AG04449 (cell line): Measurements from ENCODE around the gene MISP.

Source experiments
- CTCF ChIA-PET: fragments of 350-600 bp; formaldehyde crosslinking; extraction: SDS; loops from one replicate; lab custom pipeline; 2021; ENCODE audit warnings: antibody characterized with exemption; lab: Yijun Ruan, JAX
- POLR2A ChIA-PET: fragments of 400-600, 350-600 bp; formaldehyde crosslinking; extraction: SDS; loops from one replicate; lab custom pipeline; 2020; ENCODE audit warnings: antibody characterized with exemption, inconsistent platforms; lab: Yijun Ruan, JAX
- DNase-seq: peaks from one replicate; pipeline ENCODE4 v3.0.0-alpha.2; 2010; ENCODE audit warnings: low read depth, low spot score
- H3K4me3 ChIP-seq: 2 replicates; pipeline ENCODE4 v1.5.1; 2011; ENCODE audit warnings: low read depth, mild to moderate bottlenecking, control low read depth, low read length
- CTCF ChIP-seq: IDR thresholded peaks from one replicate; pipeline ENCODE4 v1.5.1; 2011; ENCODE audit warnings: mild to moderate bottlenecking, moderate library complexity, low read length, control low read depth, inconsistent platforms; ENCODE audit not compliant: insufficient read depth; ENCODE audit errors: missing control alignments

MISP gene

GRCh38 chr19:746208-746819 is 4.6 kb upstream of the MISP start:
- no peak for TF ChIP-seq CTCF
- CTCF ChIA-PET: interaction anchor here (1.0 kb wide), 1 partner anchor 9 kb away, joined by 5 read pairs; no protein-coding TSS in a partner anchor

DNA sequence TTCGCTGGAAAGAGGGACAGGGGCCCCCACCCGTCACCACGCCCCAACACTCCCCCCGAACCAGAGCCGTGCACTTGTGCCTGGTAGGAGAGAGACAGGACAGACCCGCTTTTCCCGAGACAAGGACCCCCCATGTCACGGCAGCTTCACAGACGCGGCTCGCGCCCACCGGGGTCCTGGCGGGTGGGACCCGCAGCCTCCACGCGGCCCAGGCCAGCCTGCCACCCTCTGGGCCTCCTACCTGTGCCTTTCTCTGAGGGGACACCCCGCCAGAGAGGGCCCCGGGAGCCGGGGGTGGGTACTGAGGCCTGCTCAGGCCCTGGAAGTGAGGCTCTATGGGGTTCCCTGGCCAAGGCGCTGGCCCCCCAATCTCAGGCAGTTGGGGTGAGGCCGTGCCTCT is 4.0 kb upstream of the MISP start:
- DNase-seq: no peak
- ChIA-PET CTCF (interaction anchor here (1.3 to 1.9 kb wide), 2 partner anchors 10 to 13 kb away, joined by 3 to 7 read pairs; no protein-coding TSS in a partner anchor), POLR2A (no interaction called here)
- no peak for TF ChIP-seq CTCF
- no peak overlapping the region for H3K4me3 ChIP-seq

More at GRCh38 chr19:746208-746819, 4.6 kb upstream of the MISP start:
- H3K4me3 ChIP-seq: no peak overlapping the region
- POLR2A ChIA-PET: no interaction called here
- DNase-seq: no peak

GRCh38 chr19:747432-748273 is 3.3 kb upstream of the MISP start:
- ChIA-PET CTCF (interaction anchor here (0.5 to 1.9 kb wide), 3 partner anchors 10 to 15 kb away, joined by 3 to 7 read pairs (median 3); no protein-coding TSS in a partner anchor), POLR2A (no interaction called here)
- no peak for DNase-seq
- no peak for TF ChIP-seq CTCF
- no peak overlapping the region for H3K4me3 ChIP-seq

DNA sequence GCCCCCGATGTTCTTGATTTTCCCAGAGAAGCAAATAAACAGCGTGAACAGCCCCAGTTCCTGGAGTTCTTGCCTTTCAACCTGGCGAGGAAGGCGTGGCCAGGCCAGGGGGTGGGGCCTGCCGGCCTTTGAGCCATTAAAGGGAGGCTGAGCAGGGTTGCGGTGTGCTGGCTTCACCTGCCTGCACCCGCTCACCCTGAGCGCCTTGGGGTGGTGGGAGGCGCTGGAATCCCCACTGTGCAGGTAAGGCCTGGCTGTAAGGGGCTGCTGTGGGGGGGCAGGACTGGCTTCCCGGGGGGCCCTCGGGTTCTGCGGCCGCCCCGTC is 2.7 kb upstream of the MISP start:
- no peak for TF ChIP-seq CTCF
- CTCF ChIA-PET: interaction anchor here (1.3 to 1.9 kb wide), 2 partner anchors 11 to 14 kb away, joined by 3 to 7 read pairs; no protein-coding TSS in a partner anchor
- no peak overlapping the region for H3K4me3 ChIP-seq
- DNase-seq: no peak
- POLR2A ChIA-PET: no interaction called here

- H3K4me3 ChIP-seq: no peak overlapping the region
- no peak for TF ChIP-seq CTCF
- no peak for DNase-seq
- CTCF ChIA-PET: interaction anchor here (1.0 to 1.4 kb wide), 2 partner anchors 13 to 221 kb away, joined by 3 read pairs; no protein-coding TSS in a partner anchor
- POLR2A ChIA-PET: no interaction called here
Measured at GRCh38 chr19:749811-750210, 1.1 kb upstream of the MISP start.
